Limb (tissue), 2 donors: ENCODE measurements around the gene DOC2A.

Experiments
- DNase-seq, 2 donors: peaks; one replicate each; pipeline ENCODE4 v3.0.0-alpha.2; 2016; ENCODE audit errors: extremely low spot score in 2 of 2

Gene DOC2A

DNA sequence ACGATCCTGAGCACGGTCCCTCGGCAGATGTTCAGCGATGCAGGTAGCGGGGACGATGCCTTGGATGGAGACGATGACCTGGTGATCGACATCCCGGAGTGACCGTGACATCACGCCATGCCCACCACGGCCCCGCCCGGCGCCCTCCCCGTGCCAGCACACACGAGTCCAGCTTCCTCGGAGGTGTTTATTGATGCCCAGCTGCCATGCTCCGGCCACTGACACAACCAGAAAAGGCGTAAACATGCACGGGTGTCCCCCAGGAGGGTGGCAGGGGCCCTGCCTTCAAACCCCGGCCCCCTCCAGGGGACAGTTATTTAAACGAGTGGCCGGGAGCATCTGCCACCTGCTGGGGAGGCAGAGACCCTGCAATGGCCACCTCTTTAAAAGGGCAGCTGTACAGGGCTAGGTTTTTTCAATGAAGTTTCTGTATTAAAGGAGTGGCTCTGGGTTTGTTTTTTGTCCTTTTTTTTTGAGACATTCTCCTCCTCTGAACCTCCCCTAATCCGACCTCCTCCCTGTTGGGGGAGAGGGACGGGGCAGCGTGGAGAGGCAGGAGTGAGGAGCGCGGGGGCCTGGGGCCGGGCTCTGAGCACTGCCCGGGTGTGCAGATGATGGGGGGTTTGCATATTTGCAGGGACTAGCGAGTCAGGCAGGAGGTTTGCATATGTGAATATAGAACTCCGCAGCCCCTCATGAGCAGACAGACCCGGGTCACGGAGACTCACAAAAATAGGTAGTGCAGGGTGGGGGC, 5.3 kb downstream of the DOC2A start:
- peak in 1 of 2 donors; percentile 10 for DNase-seq

- no peak for DNase-seq
Measured at GRCh38 chr16:30004811-30005242, 6.0 kb downstream of the DOC2A start.

DNA sequence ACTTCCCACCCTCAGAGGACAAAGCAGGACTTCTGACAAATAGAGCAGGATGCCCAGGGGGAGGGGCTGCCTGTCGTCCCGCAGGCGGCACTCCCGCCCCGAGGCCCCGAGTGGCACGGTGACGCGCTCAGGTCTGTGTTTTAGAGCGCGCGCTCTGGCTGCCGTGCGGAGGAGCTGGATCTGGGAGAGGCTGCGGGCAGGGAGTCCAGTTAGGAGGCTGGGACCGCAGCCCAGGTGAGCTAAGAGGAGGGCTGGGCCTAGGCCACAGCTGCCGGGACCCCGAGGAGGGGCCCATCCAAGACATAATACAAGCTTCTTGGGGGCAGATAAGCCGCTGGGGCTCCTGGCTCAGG, 6.4 kb downstream of the DOC2A start:
- DNase-seq, result no peak

DNA sequence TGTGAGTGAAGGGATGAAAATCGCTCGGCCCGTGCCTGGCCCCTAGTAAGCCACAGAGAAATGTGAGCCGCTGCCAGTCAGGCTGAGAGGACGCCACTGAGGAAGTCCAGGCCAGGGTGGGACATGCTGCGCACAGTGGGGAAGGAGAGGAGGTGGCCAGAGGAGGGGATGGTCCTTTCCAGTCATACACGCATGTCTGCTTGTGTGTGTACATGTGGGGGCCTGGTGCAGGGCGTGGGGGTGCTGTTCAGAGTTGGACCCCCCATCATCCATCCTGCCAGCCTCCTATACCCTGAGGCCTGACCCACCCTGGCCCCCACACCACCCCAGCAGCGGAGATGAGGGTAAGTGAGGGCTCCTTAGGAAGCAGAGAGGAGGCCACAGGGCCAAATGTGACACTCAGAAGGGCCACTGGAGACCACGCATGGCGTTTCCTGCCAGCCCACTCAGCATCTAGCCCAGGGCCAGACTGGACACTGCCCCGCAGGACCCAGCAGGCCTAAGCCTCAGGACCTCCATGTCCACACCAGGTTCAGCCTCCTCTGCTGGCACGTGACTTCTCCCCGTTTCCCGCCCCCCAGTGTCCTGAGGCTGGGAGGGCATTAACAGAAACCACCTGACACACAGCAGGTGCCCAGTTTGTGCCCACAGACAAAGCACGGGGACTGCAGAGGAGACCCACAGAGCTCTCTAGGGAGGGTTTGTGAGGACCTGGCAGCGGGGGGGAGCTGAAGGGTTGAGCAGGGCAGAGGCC, 7.0 kb downstream of the DOC2A start:
- DNase-seq, result no peak

DNA sequence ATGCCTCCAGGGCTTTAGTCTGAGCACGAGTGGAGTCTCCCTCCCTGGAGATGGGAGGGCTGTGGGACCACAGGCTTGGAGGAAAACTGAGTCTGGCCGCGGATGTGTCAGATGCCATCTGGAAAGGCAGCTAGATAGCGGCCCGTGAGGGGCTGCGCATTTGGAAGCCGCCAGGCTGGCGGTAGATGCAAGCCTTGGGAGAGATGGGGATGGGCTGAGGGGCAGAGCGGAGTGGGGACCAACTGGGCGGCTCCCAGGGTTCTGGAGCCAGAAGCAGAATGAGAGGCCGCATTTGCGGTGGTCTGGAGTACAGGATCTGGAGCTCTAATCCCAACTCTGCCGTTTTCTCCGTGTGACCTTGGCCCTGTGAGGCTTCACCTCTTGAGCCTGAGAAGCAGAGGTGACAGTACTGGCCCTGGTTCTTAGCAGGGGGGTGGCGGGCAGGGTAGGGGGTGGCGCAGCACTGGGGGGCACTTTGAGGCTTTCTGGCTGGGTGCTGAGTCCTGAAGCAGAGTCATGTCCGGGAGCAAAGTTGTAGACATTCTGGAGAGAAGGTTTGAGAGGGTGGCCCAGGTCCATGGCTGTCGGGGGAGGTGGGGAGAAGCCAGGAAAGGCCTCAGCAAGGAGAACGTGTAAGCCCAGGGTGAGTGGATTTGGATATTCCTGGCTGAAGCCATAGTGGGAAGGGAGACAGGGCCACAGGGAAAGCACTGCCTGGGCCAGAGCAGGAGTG, 8.0 kb downstream of the DOC2A start:
- DNase-seq, result no peak

DNA sequence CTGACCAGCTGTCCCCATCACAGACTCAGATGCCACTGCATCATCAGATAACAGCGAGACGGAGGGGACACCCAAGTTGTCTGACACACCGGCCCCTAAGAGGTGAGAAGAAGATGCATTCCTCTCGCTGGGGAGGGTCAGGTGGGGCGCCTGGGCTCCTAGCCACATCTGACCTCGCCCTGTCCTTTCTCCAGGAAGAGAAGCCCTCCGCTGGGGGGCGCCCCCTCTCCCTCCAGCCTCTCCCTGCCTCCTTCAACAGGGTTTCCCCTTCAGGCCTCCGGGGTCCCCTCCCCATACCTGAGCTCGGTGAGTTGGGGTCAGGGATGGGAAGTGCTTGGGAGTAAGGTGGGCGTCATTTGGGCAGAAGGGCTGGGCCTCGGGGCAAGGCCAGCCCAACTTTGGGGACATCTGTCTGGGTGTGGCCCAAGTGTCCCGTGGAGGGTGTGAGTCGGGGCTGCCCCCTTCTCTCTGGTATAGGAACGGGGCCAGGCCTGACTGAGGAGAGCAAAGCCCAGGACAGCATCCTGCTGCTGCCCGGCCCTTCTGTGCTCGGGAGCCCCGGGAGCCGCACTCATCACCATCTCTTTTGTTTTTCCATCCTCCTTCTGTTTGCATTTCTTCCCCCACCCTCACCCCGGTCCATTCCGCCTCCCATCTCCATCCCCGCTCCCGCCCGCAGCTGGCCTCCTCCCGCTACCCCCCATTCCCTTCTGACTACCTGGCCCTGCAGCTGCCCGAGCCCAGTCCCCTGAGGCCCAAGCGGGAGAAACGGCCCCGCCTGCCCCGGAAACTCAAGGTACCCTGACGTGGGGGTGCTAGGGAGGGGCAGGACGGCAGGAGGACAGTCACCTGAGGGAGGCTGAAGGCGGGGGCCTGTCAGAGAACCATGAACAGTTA, 9.8 kb downstream of the DOC2A start:
- no peak for DNase-seq

- DNase-seq, result no peak
Measured at GRCh38 chr16:29999605-30000004, 11.2 kb downstream of the DOC2A start.

DNA sequence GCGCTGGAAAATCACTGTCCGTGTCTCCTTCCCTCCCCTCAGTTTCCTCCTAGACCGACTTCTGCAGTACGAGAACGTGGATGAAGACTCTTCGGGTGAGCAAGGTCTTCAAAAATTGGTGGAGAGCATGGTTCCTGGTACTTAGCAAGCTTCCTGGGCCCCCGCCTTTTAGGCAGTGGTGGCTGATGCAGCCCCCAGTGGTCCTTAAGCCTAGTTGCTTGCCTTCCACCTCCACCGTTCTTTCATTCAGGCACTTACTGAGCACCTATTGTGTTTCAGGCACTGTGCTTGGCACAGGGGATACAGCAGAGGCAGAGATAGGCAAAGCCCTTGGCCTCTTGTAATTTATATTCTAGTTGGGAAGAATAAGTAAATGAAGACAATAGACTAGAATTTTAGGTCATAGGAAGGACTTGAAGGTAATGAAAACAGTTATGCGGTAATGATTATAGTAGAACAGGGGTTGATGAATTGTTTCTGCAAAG, 14.0 kb downstream of the DOC2A start:
- DNase-seq, result no peak

- DNase-seq, result peak; percentile 97 to 99
Measured at GRCh38 chr16:29995911-29996765, 14.7 kb downstream of the DOC2A start, which contains the start of gene INO80E. Gene INO80E (plus strand): TSS chr16:29996241. CDS start chr16:29996311, 70 bp downstream.

GRCh38 chr16:29995324-29995910, 15.4 kb downstream of the DOC2A start, which contains the start of gene HIRIP3:
Gene HIRIP3 (minus strand): TSS chr16:29995617. CDS start chr16:29995605, 12 bp downstream.
- peak; percentile 86 to 92 for DNase-seq

GRCh38 chr16:29994600-29995323, 16.1 kb downstream of the DOC2A start:
- DNase-seq, result no peak

GRCh38 chr16:29993903-29994599, 16.8 kb downstream of the DOC2A start:
- DNase-seq, result no peak

DNA sequence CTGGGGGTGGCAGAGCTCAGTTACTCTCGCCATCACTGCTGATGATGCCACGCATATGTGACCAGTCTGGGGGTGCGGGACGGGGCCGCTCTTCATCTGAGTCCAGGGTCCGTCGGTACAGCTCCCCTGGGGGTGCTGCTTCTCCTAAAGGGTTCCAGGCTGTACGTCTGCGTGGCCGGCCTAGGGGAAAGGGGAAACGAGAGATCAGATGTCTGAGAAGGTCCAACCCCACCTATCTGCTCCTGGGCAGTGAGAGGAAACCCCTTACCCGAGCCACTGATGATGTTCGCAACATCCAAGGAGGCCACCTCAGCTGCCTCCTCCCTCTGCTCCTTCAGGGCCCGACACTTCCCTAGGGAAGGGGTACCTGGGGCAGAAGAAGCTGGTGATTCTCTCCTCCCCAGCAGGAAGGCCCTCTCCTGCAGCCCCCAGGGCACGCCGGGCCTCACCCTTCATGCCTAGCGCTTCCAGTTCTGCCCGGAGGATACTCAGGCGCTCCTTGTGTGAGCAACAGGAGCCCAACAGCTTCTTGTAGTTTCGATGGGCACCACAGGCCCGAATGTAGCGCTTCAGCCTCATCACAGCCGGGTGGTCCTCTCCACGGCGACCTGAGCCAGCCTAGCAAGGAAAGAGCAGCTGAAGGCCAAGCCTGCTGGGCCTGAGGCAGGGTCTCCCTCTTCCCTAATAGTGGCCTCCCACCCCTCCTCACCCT, 17.5 kb downstream of the DOC2A start:
- DNase-seq, result no peak

DNA sequence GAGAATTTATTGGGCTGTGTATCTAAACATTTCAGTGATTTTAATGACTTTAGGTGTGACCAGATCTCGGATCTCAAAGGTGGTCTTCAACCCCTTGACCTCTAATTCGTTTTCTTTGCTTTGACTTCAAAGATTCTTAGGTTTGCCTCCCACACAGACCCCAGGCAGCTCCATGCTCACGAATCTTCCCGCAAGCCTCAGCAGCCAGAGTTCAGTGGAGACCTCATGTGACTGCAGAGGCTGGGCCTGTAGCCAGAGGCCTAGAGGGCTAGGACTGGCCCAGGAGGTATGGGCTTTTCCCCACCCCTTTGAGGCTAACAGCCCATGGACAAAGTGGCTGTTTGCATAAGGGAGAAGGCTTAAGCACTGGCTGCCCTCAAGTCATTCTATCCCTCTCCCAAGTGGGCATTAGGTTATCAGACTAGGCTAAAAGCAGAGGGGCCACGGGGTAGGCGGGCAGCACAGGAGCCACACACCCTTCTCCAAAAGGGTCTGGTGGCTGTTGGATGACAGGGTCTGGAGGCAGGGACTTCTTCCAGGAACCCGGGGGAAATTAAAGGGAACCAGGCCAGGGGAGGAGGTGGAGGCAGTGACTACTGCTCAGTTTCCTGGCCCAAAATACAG, 18.4 kb downstream of the DOC2A start:
- no peak for DNase-seq

- no peak for DNase-seq
Measured at GRCh38 chr16:29991571-29991904, 19.3 kb downstream of the DOC2A start.

DNA sequence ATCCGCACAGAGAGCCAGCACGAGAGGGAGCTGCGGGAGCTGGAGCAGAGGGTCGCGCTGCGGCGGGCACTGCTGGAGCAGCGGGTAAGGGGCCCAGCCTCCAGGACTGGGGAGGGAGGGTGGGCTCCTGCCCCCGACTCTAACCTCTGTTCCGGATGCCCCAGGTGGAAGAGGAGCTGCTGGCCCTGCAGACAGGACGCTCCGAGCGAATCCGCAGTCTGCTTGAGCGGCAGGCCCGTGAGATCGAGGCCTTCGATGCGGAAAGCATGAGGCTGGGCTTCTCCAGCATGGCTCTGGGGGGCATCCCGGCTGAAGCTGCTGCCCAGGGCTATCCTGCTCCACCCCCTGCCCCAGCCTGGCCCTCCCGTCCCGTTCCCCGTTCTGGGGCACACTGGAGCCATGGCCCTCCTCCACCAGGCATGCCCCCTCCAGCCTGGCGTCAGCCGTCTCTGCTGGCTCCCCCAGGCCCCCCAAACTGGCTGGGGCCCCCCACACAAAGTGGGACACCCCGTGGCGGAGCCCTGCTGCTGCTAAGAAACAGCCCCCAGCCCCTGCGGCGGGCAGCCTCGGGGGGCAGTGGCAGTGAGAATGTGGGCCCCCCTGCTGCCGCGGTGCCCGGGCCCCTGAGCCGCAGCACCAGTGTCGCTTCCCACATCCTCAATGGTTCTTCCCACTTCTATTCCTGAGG, 19.8 kb downstream of the DOC2A start:
- no peak for DNase-seq

DNA sequence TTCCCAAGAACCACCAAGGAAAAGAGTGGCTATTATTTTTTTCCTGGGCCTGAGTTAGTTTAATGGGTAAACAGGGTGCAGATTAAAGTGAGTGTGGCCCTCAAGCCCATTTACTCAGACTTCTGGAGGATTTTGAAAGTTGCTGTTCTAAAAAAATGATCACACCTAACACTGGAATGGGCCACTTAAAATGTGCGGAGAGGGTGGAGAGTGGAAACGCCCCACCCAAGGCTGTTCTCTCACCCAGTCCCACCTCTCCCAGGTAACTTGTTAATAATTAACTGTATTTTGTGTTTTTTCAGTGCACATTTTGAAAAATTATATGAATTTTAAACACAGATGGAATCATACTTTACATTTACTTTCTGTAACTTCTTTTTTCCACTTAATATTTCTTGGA, 20.8 kb downstream of the DOC2A start:
- no peak for DNase-seq
